HG03066 (cell line): ENCODE data around the gene FARS2.

ENCODE experiments used
- ATAC-seq: cut with Tn5 transposase; IDR thresholded peaks from one replicate; pipeline ENCODE4 v1.9.1; 2021; ENCODE audit warnings: low read depth; ENCODE audit not compliant: unreplicated experiment

FARS2 gene

GRCh38 chr6:5365436-5366195 is 104.3 kb downstream of the FARS2 start:
- ATAC-seq = no peak

- ATAC-seq = no peak
These were observed 105.6 kb downstream of the FARS2 start for GRCh38 chr6:5366941-5367340.

- no peak for ATAC-seq
These were observed 106.2 kb downstream of the FARS2 start for GRCh38 chr6:5367510-5367909.

GRCh38 chr6:5373430-5373829 is 112.1 kb downstream of the FARS2 start:
- ATAC-seq = no peak

GRCh38 chr6:5378331-5378730 is 117.0 kb downstream of the FARS2 start:
- no peak for ATAC-seq

GRCh38 chr6:5379647-5380242 is 118.4 kb downstream of the FARS2 start:
- ATAC-seq = no peak

- no peak for ATAC-seq
These were observed 122.5 kb downstream of the FARS2 start for GRCh38 chr6:5383856-5384255.

GRCh38 chr6:5384276-5384675 is 123.0 kb downstream of the FARS2 start:
- ATAC-seq = no peak

- ATAC-seq = no peak
These were observed 127.0 kb downstream of the FARS2 start for GRCh38 chr6:5388326-5388725.

- no peak for ATAC-seq
These were observed 127.9 kb downstream of the FARS2 start for GRCh38 chr6:5389086-5389745.

GRCh38 chr6:5390177-5390576 is 128.9 kb downstream of the FARS2 start:
- ATAC-seq = no peak

- ATAC-seq = no peak
These were observed 133.0 kb downstream of the FARS2 start for GRCh38 chr6:5394280-5394679.

GRCh38 chr6:5395719-5396118 is 134.4 kb downstream of the FARS2 start:
- no peak for ATAC-seq

GRCh38 chr6:5398530-5398929 is 137.2 kb downstream of the FARS2 start:
- ATAC-seq = no peak

- no peak for ATAC-seq
These were observed 138.1 kb downstream of the FARS2 start for GRCh38 chr6:5399391-5399790.

GRCh38 chr6:5401845-5402738 is 140.8 kb downstream of the FARS2 start:
- no peak for ATAC-seq

GRCh38 chr6:5403076-5403475 is 141.8 kb downstream of the FARS2 start:
- ATAC-seq = no peak

GRCh38 chr6:5403609-5404008 is 142.3 kb downstream of the FARS2 start:
- ATAC-seq = no peak

GRCh38 chr6:5405976-5406375 is 144.7 kb downstream of the FARS2 start:
- no peak for ATAC-seq

- ATAC-seq = no peak
These were observed 150.1 kb downstream of the FARS2 start for GRCh38 chr6:5411414-5411813.

- ATAC-seq = no peak
These were observed 150.7 kb downstream of the FARS2 start for GRCh38 chr6:5412017-5412416.
